Heart right ventricle (tissue), 16 donors: ENCODE data around the gene PDE4D. TPM values are rescaled to one million over a fixed set of nuclear protein-coding genes. Genes with fewer than 3 reads are reported as not detected.

Source experiments
- ATAC-seq, 8 donors: fragments of 200-7000 bp; cut with Tn5 transposase; one replicate each; pipeline ENCODE4 v1.9.1; 2020; ENCODE audit warnings: mild to moderate bottlenecking in 8 of 8, moderate library complexity in 8 of 8, moderate number of reproducible peaks in 1 of 8
- DNase-seq, 2 donors: peaks; one replicate each; pipeline ENCODE4 v3.0.0-alpha.2; 2020
- H3K27ac ChIP-seq, 10 donors: fragments of 200-600 bp; sonication (generic) in 2 of 10; one replicate each; pipeline versions ENCODE4 v1.5.0 to v1.8.0; 2020 to 2022; ENCODE audit warnings: mild to moderate bottlenecking in 3 of 10
- H3K27me3 ChIP-seq, 7 donors: fragments of 200-600 bp; one replicate each; pipeline ENCODE4 v1.8.0; 2021 to 2022; ENCODE audit warnings: mild to moderate bottlenecking in 2 of 7
- H3K36me3 ChIP-seq, 9 donors: fragments of 200-600 bp; sonication (generic) in 1 of 9; one replicate each; pipeline versions ENCODE4 v1.5.0 to v1.8.0; 2020 to 2022; ENCODE audit warnings: mild to moderate bottlenecking in 2 of 9
- H3K4me1 ChIP-seq, 9 donors: fragments of 200-600 bp; sonication (generic) in 1 of 9; one replicate each; pipeline versions ENCODE4 v1.5.0 to v1.8.0; 2020 to 2022; ENCODE audit warnings: mild to moderate bottlenecking in 4 of 9
- H3K4me3 ChIP-seq, 10 donors: fragments of 200-600 bp; sonication (generic) in 2 of 10; one replicate each; pipeline versions ENCODE4 v1.5.0 to v1.8.0; 2020 to 2022; ENCODE audit warnings: mild to moderate bottlenecking in 7 of 10, moderate library complexity in 2 of 10
- H3K9me3 ChIP-seq, 11 donors: fragments of 200-600 bp in 10 of 11; sonication (generic) in 2 of 11; one replicate each; pipeline versions ENCODE4 v1.5.0 to v1.8.0; 2013 to 2022; ENCODE audit warnings: mild to moderate bottlenecking in 2 of 11, control low read depth in 1 of 11, moderate library complexity in 1 of 11
- CTCF ChIP-seq, 9 donors: fragments of 200-600 bp; sonication (generic) in 2 of 9; IDR thresholded peaks; one replicate each; pipeline versions ENCODE4 v1.5.0 to v1.8.0; 2021 to 2022; ENCODE audit warnings: antibody characterized with exemption in 9 of 9, mild to moderate bottlenecking in 5 of 9, moderate library complexity in 1 of 9
- WGBS, 2 donors: extraction: QIAGEN DNeasy Blood & Tissue Kit; methylation state at CpG; one replicate each; pipeline ENCODE4 v1.1.7; 2013; ENCODE audit warnings: inconsistent platforms in 1 of 2; 5-methylcytosine and 5-hydroxymethylcytosine counted together
- intact Hi-C, 10 donors: fragments of 100-400 bp; cut with DNase I; formaldehyde crosslinking; loops; one replicate each; pipeline versions ENCODE4 v1.11.1 to v1.14.2; 2022
- polyA plus RNA-seq, 2 donors: library from polyadenylated mRNA; stranded (reverse); fragments of 200-250 nt; gene quantifications; one replicate each; pipeline ENCODE4 v1.2.3, GENCODE V29; 2013
- total RNA-seq, 10 donors: library from RNA; stranded (reverse); fragmentation: NEBNext Ultra II Directional in 3 of 10; extraction: Animal tissue kit (Norgen Biotek cat#: 25700) in 3 of 10; gene quantifications; one replicate each; pipeline versions ENCODE4 v1.2.1 to v1.2.4, GENCODE V29; 2021 to 2023
- donor health status: Arrhythmogenic right ventricular cardiomyopathy.
- donor health status: ischemic (EF 13 %, LVEDD 7.1; RV severe dilation, severe dysfunction).
- donor health status: healthy with polysubstance abuse.
- donor health status: DM: no; HTN: yes; CAD: no.
- donor health status: DM: no; HTN: no; CAD: no.
- donor health status: ischemic (EF 25% LVEDD 6.9; RV normal size, moderate dysfunction).
- donor health status: ischemic (EF 25% LVEDD 5.7; RV mildly dilated, moderate dysfunction).
- donor health status: healthy.
- donor health status: DM: yes; HTN: yes; CAD: no.
- donor health status: Ischemic cardiomyopathy.
- donor health status: ischemic (EF 35%, LVEDD 5.7; RV mildly dilated, moderate dysfunction).
- donor health status: nonischemic (EF 11% LVEDD 7.7; RV severe dilation, severe dysfunction).
- donor health status: DM: yes; HTN: yes; CAD: no.
- donor health status: PGD.
- donor health status: ischemic (EF 29% LVEDD 5.4; RV normal size, mild dysfunction).
- donor health status: nonischemic (EF 23%, LVEDD 6.1; RV moderate dilation, normal function).

PDE4D gene
- total and polyA plus RNA-seq, 12 donors, result 5.8 to 83.2 (median 39.5) TPM

DNA sequence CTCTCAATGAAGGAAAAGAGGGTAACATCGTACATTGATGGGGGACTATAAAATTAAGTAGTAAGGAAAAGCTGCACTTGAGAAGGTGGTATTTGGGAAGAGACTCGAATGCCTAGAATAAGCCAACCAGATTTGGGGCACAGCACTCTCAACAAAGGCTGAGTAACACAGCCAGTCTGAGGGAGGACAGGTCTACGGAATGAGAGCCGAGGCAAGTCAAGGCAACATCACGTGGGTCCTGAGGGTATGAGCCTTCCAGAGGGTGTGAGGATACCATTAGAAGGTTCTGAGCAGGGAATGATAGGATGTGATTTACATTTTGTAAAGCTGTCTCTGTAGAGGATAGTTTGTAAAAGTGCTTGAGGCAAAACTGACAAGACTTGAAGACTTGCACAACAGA is 876.6 kb downstream of the PDE4D start:
- no peak for TF ChIP-seq CTCF (IDR thresholded peaks at IDR 0.05)
- Histone ChIP-seq H3K27ac (no peak overlapping the region), H3K9me3 (peaks cover 0 to 25% (median 0%) of the 10 kb centered on the region in 11 donors), H3K27me3 (no peaks in the 10 kb centered on the region), H3K4me1 (peaks cover 0 to 11% (median 3%) of the 10 kb centered on the region in 9 donors), H3K4me3 (no peak overlapping the region), H3K36me3 (peaks cover 0 to 10% (median 0%) of the 10 kb centered on the region in 9 donors)
- WGBS, 2 donors, result 95 to 98% methylated on average over 5 of the region's 5 CpGs
- intact Hi-C loops, result no loop called here
- ATAC-seq (no peak), DNase-seq (no peak)

DNA sequence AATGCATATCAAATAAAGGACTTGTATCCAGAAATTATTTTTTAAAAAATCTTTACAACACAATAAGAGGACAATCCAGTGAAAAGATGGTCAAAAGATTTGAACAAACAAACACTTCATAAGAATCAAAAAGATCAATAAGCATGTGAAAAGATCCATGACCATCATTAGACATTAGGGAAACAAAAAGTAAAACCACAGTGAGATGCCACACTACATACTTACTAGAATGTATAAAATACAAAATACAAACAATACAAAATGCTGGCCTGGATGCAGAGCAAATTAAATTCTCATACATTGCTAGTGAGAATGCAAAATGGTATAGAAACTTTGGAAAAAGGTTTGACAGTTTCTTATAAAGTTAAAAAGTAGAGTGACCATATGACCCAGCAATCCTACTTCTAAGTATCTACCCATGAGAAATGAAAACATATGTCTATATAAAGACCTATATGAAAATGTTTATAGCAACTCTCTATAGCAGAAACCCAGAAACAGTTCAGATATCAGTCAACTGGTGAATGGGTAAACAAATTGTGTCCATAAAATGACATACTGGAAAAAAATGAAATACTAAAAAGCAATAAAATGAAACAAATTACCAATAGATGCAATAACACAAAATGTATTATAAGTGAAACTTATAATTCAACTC is 884.6 kb downstream of the PDE4D start:
- Histone ChIP-seq H3K4me1 (peaks cover 0 to 4% (median 0%) of the 10 kb centered on the region in 9 donors), H3K4me3 (no peak overlapping the region), H3K36me3 (no peaks in the 10 kb centered on the region), H3K27me3 (no peaks in the 10 kb centered on the region), H3K9me3 (peaks cover 0 to 25% (median 7%) of the 10 kb centered on the region in 11 donors), H3K27ac (no peak overlapping the region)
- TF ChIP-seq CTCF (IDR thresholded peaks at IDR 0.05), result no peak
- no peak for ATAC-seq
- no peak for DNase-seq
- intact Hi-C loops, result loop anchor here in 5 of 10 donors (5.0 to 10.0 kb wide), 3 partner anchors 114 to 122 kb away; no protein-coding TSS in a partner anchor

DNA sequence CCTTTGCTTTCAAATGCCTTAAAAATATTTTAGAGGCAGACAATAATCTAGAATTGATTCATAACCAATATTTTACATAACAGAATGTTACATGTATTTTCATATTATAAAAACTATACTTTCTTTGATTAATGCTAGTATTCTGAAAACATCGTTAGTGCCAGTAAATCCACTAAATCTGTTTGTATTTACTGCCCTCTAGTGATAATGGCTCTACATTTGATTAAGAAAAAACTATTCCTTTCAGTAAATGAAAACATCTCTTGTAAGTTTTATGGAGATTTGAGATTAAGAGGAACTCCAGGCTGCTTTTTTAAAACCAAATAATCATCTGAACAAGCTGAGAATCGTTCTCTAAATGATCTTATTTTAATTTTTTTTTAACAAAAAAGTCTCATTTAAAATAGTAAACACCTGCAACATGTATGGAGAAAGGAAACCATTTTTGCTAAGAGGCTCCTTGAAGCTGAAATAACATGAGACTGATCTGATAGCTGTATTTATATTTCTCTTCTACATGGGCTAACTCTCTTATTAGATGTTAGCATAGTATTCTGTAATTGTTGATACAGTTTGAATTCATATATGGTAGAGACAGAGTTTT is 886.0 kb downstream of the PDE4D start:
- Histone ChIP-seq H3K36me3 (no peaks in the 10 kb centered on the region), H3K27ac (no peak overlapping the region), H3K9me3 (peaks cover 0 to 20% (median 7%) of the 10 kb centered on the region in 11 donors), H3K4me3 (no peak overlapping the region), H3K27me3 (no peaks in the 10 kb centered on the region), H3K4me1 (peaks cover 0 to 10% (median 4%) of the 10 kb centered on the region in 9 donors)
- peak in 8 of 9 donors; percentile 26 to 70 (median 58) for TF ChIP-seq CTCF (IDR thresholded peaks at IDR 0.05)
- 14 to 19% methylated on average over 2 of the region's 2 CpGs for WGBS, 2 donors
- ATAC-seq, result no peak
- intact Hi-C loops, result loop anchor here in 8 of 10 donors (2.0 to 10.0 kb wide), 5 partner anchors 113 to 120 kb away; no protein-coding TSS in a partner anchor
- no peak for DNase-seq

GRCh38 chr5:59005934-59006701 is 887.4 kb downstream of the PDE4D start:
- no peak overlapping the region for H3K27ac ChIP-seq
- peak in 3 of 8 donors; percentile 35 to 46 (median 36) for ATAC-seq

More at GRCh38 chr5:59005934-59006701, 887.4 kb downstream of the PDE4D start:
- Histone ChIP-seq H3K4me1 (peaks cover 0 to 25% (median 15%) of the 10 kb centered on the region in 9 donors), H3K4me3 (no peak overlapping the region), H3K27me3 (no peaks in the 10 kb centered on the region), H3K9me3 (peaks cover 0 to 5% (median 0%) of the 10 kb centered on the region in 11 donors), H3K36me3 (no peaks in the 10 kb centered on the region)
- intact Hi-C loops, result loop anchor here in 9 of 10 donors (2.0 to 10.0 kb wide), 5 partner anchors 111 to 119 kb away; no protein-coding TSS in a partner anchor
- no peak for TF ChIP-seq CTCF (IDR thresholded peaks at IDR 0.05)
- DNase-seq, result no peak
- 92 to 94% methylated on average over 7 of the region's 7 CpGs for WGBS, 2 donors
